ENCODE measurements around the gene ARGLU1.

Gene ARGLU1

DNA sequence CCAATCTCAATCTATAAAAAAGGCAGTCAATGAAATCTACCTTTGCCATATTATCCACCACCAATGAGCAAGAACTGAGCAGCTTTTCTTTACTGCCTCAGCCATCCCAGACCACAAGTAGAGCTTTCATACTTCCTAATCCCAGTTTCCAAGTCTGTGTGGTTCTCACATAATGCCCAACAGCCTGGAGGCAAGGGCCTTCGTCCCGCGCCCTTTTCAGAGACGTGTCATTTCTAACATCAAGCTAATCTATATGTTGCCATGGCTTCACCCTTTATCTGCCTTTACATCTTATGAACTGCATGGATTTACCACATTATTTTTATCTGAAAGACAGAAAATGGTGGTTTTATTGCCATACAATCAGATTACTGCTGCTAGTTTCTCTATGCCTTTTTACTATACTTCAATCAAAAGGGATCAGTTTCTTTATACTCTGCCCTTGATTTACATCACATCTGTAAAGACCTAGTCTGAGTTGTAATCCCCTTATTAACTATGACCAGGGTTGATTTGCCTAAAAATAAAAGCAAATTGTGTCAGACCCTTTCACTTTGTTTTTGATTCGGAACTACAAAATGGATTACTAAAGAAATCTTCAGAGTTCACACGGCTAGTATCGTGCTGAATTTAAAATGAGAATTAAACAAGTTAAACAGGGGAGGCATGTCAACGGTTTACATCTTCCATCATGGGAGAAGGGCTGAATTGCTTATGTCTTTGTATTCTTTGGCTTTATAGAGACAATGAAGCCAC lies 38.3 kb downstream of the ARGLU1 start:
- Histone ChIP-seq H3K36me3 (ENCODE audit: low read length) (no peaks in the 10 kb centered on the region), H4K20me1 (ENCODE audit: low read depth, low read length) (no peaks in the 10 kb centered on the region), H3K79me2 (ENCODE audit: insufficient read depth, low read length) (no peaks in the 10 kb centered on the region), H3K4me2 (ENCODE audit: low read depth, low read length, poor library complexity, severe bottlenecking) (no peak overlapping the region), H3K9me2 (replicated peaks; ENCODE audit: insufficient read depth, low read length) (no peaks in the 10 kb centered on the region), H2AFZ (ENCODE audit: low read depth, low read length, severe bottlenecking) (no peak overlapping the region), H3K9ac (ENCODE audit: low read length) (no peak overlapping the region), H3K27ac (ENCODE audit: low read depth, low read length) (no peak overlapping the region), H3K9me3 (ENCODE audit: insufficient read depth, low read length) (no peaks in the 10 kb centered on the region), H3F3A (ENCODE audit: insufficient read depth) (no peaks in the 10 kb centered on the region), H3K27me3 (ENCODE audit: low read length) (no peaks in the 10 kb centered on the region), H3K4me3 (ENCODE audit: insufficient read depth, low read length, poor library complexity, severe bottlenecking) (no peak overlapping the region)
- TF ChIP-seq EZH2phosphoT487 (conservative IDR thresholded peaks at IDR 0.05; ENCODE audit: low read length) (no peak), CTCF (IDR thresholded peaks at IDR 0.05; ENCODE audit: insufficient read depth, low read length, poor library complexity, severe bottlenecking) (no peak)

GRCh38 chr13:106528718-106529414 lies 39.1 kb downstream of the ARGLU1 start:
- Histone ChIP-seq H3K27ac (ENCODE audit: low read depth, low read length) (no peak overlapping the region), H3K9ac (ENCODE audit: low read length) (no peak overlapping the region)

DNA sequence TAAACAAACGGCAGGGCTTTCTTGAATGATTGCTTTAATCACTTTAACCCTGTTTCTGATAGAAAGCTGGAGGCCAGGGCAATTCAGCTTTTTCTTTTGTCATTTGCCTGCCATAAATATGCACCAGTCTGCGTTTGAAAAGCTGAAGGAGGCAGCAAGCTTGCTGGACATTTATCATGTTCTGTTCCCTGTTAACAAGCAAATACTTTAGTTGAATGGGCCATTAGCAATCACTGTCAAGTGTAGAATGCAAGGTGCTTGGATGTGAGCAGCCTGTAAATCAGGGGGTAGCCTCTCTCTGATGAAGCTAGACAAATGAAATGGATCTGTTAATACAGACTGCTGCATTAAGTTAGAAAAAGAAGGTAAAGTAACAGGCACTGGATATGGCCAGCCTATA lies 40.1 kb downstream of the ARGLU1 start:
- Histone ChIP-seq H4K20me1 (ENCODE audit: low read depth, low read length) (no peaks in the 10 kb centered on the region), H3K9ac (ENCODE audit: low read length) (no peak overlapping the region), H3K27ac (ENCODE audit: low read depth, low read length) (no peak overlapping the region), H3K9me2 (replicated peaks; ENCODE audit: insufficient read depth, low read length) (no peaks in the 10 kb centered on the region), H3K4me2 (ENCODE audit: low read depth, low read length, poor library complexity, severe bottlenecking) (no peak overlapping the region), H3K79me2 (ENCODE audit: insufficient read depth, low read length) (no peaks in the 10 kb centered on the region), H3K9me3 (ENCODE audit: insufficient read depth, low read length) (no peaks in the 10 kb centered on the region), H3K36me3 (ENCODE audit: low read length) (no peaks in the 10 kb centered on the region), H2AFZ (ENCODE audit: low read depth, low read length, severe bottlenecking) (no peak overlapping the region), H3K27me3 (ENCODE audit: low read length) (no peaks in the 10 kb centered on the region), H3K4me3 (ENCODE audit: insufficient read depth, low read length, poor library complexity, severe bottlenecking) (no peak overlapping the region), H3F3A (ENCODE audit: insufficient read depth) (no peaks in the 10 kb centered on the region)
- TF ChIP-seq EZH2phosphoT487 (conservative IDR thresholded peaks at IDR 0.05; ENCODE audit: low read length) (no peak), CTCF (IDR thresholded peaks at IDR 0.05; ENCODE audit: insufficient read depth, low read length, poor library complexity, severe bottlenecking) (no peak)

More at GRCh38 chr13:106528718-106529414, 39.1 kb downstream of the ARGLU1 start:
- Histone ChIP-seq H3K79me2 (ENCODE audit: insufficient read depth, low read length) (no peaks in the 10 kb centered on the region), H3K9me2 (replicated peaks; ENCODE audit: insufficient read depth, low read length) (no peaks in the 10 kb centered on the region), H3K4me3 (ENCODE audit: insufficient read depth, low read length, poor library complexity, severe bottlenecking) (no peak overlapping the region), H3K27me3 (ENCODE audit: low read length) (no peaks in the 10 kb centered on the region), H4K20me1 (ENCODE audit: low read depth, low read length) (no peaks in the 10 kb centered on the region), H2AFZ (ENCODE audit: low read depth, low read length, severe bottlenecking) (no peak overlapping the region), H3K9me3 (ENCODE audit: insufficient read depth, low read length) (no peaks in the 10 kb centered on the region), H3K36me3 (ENCODE audit: low read length) (no peaks in the 10 kb centered on the region), H3F3A (ENCODE audit: insufficient read depth) (no peaks in the 10 kb centered on the region), H3K4me2 (ENCODE audit: low read depth, low read length, poor library complexity, severe bottlenecking) (no peak overlapping the region)
- TF ChIP-seq CTCF (IDR thresholded peaks at IDR 0.05; ENCODE audit: insufficient read depth, low read length, poor library complexity, severe bottlenecking) (no peak), EZH2phosphoT487 (conservative IDR thresholded peaks at IDR 0.05; ENCODE audit: low read length) (no peak)
